Loucy (cell line): ENCODE measurements around the gene SRBD1.

Source experiments
- H2AFZ ChIP-seq: fragments of 200-600 bp; sonication (generic); 2 replicates; pipeline ENCODE4 v1.6.0; 2016; ENCODE audit warnings: antibody characterized with exemption, mild to moderate bottlenecking, low read length, moderate library complexity
- H3F3A ChIP-seq: fragments of 200-600 bp; 2 replicates; pipeline ENCODE4 v1.6.0; 2016; ENCODE audit warnings: antibody characterized with exemption, low read depth, mild to moderate bottlenecking
- H3K27me3 ChIP-seq: fragments of 200-600 bp; sonication (generic); 2 replicates; pipeline ENCODE4 v1.6.1; 2014; ENCODE audit warnings: low read length, mild to moderate bottlenecking; ENCODE audit not compliant: insufficient read depth, poor library complexity, severe bottlenecking
- H3K36me3 ChIP-seq: fragments of 200-600 bp; sonication (generic); 2 replicates; pipeline ENCODE4 v1.6.1; 2016; ENCODE audit warnings: low read length; ENCODE audit not compliant: insufficient read depth
- H3K4me1 ChIP-seq: fragments of 200-600 bp; sonication (generic); 2 replicates; pipeline ENCODE4 v1.5.1; 2014; ENCODE audit warnings: low read length, mild to moderate bottlenecking; ENCODE audit not compliant: insufficient read depth, poor library complexity, severe bottlenecking
- H3K4me2 ChIP-seq: fragments of 200-600 bp; sonication (generic); 2 replicates; pipeline ENCODE4 v1.6.0; 2014; ENCODE audit warnings: antibody characterized with exemption, low read length, low read depth, mild to moderate bottlenecking; ENCODE audit not compliant: poor library complexity, severe bottlenecking
- H3K4me3 ChIP-seq: fragments of 200-600 bp; sonication (generic); 2 replicates; pipeline ENCODE4 v1.5.1; 2014; ENCODE audit warnings: low read length, mild to moderate bottlenecking, mixed read lengths; ENCODE audit not compliant: poor library complexity, severe bottlenecking
- H3K79me2 ChIP-seq: fragments of 200-600 bp; sonication (generic); 2 replicates; pipeline ENCODE4 v1.6.1; 2014; ENCODE audit warnings: low read length; ENCODE audit not compliant: insufficient read depth
- H3K9ac ChIP-seq: fragments of 200-600 bp; sonication (generic); 2 replicates; pipeline ENCODE4 v1.6.0; 2014; ENCODE audit warnings: mild to moderate bottlenecking, low read depth, low read length, moderate library complexity; ENCODE audit not compliant: poor library complexity, severe bottlenecking
- H3K9me2 ChIP-seq: fragments of 200-600 bp; sonication (generic); replicated peaks from 2 replicates; pipeline ENCODE4 v1.6.1; 2016; ENCODE audit warnings: low read depth, low read length, mixed read lengths
- H3K9me3 ChIP-seq: fragments of 200-600 bp; sonication (generic); 2 replicates; pipeline ENCODE4 v1.6.1; 2014; ENCODE audit warnings: mild to moderate bottlenecking, antibody characterized with exemption, low read length, low read depth; ENCODE audit not compliant: insufficient read depth
- H4K20me1 ChIP-seq: fragments of 200-600 bp; sonication (generic); 2 replicates; pipeline ENCODE4 v1.6.0; 2014; ENCODE audit warnings: antibody characterized with exemption, low read length, mild to moderate bottlenecking; ENCODE audit not compliant: insufficient read depth, poor library complexity, severe bottlenecking
- CTCF ChIP-seq: fragments of 200-600 bp; sonication (generic); conservative IDR thresholded peaks from 2 replicates; pipeline ENCODE4 v1.5.1; 2014; ENCODE audit warnings: mild to moderate bottlenecking, antibody characterized with exemption, low read length
- EZH2phosphoT487 ChIP-seq: fragments of 200-600 bp; IDR thresholded peaks from 2 replicates; pipeline ENCODE4 v1.6.1; 2018; ENCODE audit warnings: antibody characterized with exemption, mild to moderate bottlenecking, moderate library complexity, borderline replicate concordance

SRBD1 gene

GRCh38 chr2:45415534-45416123 is 195.4 kb downstream of the SRBD1 start:
- Histone ChIP-seq H3K9ac (no peak overlapping the region), H3K36me3 (peaks cover 61% of the 10 kb centered on the region), H2AFZ (no peak overlapping the region), H3K9me3 (no peaks in the 10 kb centered on the region), H4K20me1 (no peaks in the 10 kb centered on the region), H3K4me3 (no peak overlapping the region), H3F3A (no peaks in the 10 kb centered on the region), H3K27me3 (no peaks in the 10 kb centered on the region), H3K9me2 (no peaks in the 10 kb centered on the region), H3K79me2 (no peaks in the 10 kb centered on the region), H3K4me2 (no peak overlapping the region), H3K4me1 (no peaks in the 10 kb centered on the region)
- TF ChIP-seq EZH2phosphoT487: no peak
- TF ChIP-seq CTCF: no peak

- Histone ChIP-seq H3K4me3 (no peak overlapping the region), H2AFZ (no peak overlapping the region), H3K9me3 (no peaks in the 10 kb centered on the region), H3K79me2 (no peaks in the 10 kb centered on the region), H3K4me1 (no peaks in the 10 kb centered on the region), H3K9me2 (no peaks in the 10 kb centered on the region), H3K27me3 (no peaks in the 10 kb centered on the region), H3K9ac (no peak overlapping the region), H3K4me2 (no peak overlapping the region), H3K36me3 (peaks cover 58% of the 10 kb centered on the region), H4K20me1 (no peaks in the 10 kb centered on the region), H3F3A (no peaks in the 10 kb centered on the region)
- TF ChIP-seq EZH2phosphoT487 (no peak), CTCF (no peak)
Observed at GRCh38 chr2:45412754-45413379, 198.2 kb downstream of the SRBD1 start.

- no peaks in the 10 kb centered on the region for H3K27me3 ChIP-seq
- no peaks in the 10 kb centered on the region for H3K79me2 ChIP-seq
- peaks cover 10% of the 10 kb centered on the region for H3K4me1 ChIP-seq
- no peak overlapping the region for H3K4me3 ChIP-seq
- no peak overlapping the region for H3K9ac ChIP-seq
- H3K9me2 ChIP-seq: no peaks in the 10 kb centered on the region
- no peak overlapping the region for H3K4me2 ChIP-seq
- no peak overlapping the region for H2AFZ ChIP-seq
- no peaks in the 10 kb centered on the region for H3K9me3 ChIP-seq
- no peaks in the 10 kb centered on the region for H3F3A ChIP-seq
- H4K20me1 ChIP-seq: no peaks in the 10 kb centered on the region
- TF ChIP-seq EZH2phosphoT487 (no peak), CTCF (no peak)
- H3K36me3 ChIP-seq: peaks cover 45% of the 10 kb centered on the region
Observed at GRCh38 chr2:45409677-45410076, 201.4 kb downstream of the SRBD1 start.
